ENCODE results near the gene CIPC.

Gene CIPC

DNA sequence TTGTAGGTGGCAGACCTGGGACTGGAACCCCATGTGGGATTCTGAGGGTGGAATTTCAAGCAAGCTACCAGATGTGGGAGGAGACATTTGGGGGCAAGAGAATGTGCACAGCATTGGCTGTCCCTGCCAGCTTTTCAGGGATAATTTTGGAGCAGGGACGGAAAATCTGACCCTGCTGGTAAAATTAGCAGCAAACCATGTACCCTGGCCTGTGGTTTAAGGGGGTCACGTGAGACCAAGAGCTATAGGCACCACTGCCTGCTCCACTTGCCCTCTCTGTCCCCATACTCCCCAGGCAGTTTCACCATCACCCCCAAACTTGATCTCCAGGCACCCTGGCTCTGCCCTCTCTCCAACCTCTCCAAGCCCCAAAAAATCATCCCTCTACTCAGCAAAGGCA is 57.0 kb downstream of the CIPC start:
- no peak for DNase-seq

DNA sequence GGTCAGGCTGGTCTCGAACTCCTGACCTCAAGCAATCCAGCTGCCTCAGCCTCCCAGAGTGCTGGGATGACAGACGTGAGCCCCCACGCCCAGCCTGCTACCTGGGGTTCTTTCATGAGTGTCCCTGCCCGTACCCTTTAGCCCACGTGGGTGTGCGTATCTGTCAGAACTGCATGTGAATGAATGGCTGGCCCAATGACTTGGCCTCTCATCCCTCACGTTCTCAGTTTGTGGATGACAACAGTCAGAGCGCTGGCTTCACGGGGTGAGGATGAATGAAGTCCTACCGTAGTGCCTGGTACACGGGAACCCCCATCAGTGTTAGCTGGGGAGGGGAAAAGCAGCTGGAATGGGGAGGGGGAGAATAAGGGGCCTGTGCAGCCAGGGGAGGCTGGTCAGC is 59.7 kb downstream of the CIPC start:
- no peak for DNase-seq

DNA sequence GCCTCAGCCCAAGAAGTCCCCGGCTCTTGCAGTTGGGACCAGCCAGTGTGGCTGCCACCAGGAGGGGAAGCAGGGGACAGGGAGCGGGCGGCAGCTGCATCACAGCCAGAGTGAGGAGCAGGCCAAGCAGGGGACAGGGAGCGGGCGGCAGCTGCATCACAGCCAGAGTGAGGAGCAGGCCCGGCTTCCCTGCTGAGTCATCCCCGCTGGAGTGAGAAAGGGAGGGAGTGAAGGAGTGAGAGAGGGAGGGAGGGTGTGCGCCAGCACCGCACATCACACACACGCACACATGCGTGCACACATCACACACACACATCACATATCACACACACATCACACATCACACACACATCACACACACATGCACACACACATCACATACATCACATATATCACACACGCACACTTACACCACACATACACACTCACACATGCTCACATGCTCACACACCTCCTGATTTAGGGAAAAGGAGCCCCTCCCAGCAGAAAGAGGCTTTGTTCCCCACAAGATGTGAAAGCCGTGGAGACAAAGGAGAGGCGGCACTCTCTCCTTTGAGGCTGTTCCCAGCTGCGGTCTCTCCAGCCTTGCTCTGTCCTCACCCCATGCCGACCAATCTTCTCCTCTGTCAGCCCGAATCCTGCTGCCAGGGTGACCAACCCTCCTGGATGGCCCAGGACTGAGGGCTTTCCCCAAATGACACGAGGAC is 60.3 kb downstream of the CIPC start:
- no peak for DNase-seq

DNA sequence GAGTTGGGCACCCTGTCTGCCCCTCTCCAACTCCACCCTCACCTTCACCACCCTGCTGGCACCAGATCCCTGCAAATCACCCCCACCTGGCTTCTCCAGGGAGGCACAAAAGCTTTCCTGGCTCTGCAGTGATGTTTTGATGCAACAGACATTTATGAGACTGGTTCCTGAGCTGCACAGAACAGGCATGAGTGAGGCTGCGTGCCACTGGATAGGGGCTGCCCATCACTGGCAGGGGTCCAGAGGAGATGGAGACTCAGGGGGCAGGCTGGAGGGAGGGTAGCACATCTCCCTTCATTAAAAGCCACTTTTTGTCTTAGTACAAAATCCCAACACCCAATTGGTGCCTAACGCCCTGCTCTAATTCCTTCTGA is 60.8 kb downstream of the CIPC start:
- no peak for DNase-seq

DNA sequence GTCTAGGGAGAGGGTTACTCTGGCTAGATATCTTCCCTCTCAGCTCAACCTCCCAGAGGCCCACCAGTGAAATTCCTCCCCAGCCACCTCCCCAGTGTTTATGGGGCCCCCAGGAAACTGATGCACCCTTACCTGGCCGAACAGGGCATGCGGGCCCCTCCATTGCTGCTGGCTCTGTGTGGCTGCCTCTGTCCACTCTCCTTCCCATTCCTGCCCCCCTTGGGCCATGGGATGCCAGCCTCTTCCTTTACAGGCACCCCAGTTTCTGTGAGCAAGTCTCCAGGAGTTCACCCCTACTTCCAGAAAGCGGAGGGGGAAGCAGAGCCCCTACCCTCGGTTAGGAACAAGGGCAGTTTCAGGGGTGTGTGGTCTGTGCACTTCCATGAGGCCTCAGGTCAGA is 63.0 kb downstream of the CIPC start:
- DNase-seq, result no peak

Measured in NCI-H446 (cell line).